ENCODE data around the gene TMEM88.

DNA sequence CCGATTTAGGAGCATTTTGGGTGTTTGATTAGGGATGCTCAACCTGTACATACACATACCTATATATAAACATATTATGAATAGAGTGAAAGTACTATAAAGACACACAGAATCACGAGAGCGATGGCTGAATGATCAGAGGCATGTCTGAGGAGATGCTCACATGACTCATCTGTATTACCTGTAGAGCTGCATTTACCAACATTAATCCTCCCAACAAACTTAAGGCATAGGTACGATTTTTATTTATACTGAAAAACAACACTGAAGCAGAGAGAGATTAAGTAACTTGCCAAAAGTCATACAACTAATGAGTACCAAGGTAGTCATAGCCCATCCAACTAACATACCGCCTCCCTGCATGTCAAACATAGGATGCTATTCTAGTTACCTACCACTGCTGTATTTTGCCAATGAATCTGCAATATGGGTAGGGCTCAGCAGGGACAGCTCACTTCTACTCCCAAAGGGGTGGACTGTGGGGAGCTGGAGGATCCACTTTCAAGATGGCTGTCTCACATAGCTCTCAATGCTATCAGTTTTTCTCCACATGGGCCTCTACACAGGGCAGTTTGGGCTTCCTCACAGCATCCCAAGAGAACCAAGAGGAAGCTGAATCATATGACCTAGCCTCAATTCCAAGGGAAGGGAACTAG lies 10.3 kb downstream of the TMEM88 start:
- TF ChIP-seq, protein P1, sequence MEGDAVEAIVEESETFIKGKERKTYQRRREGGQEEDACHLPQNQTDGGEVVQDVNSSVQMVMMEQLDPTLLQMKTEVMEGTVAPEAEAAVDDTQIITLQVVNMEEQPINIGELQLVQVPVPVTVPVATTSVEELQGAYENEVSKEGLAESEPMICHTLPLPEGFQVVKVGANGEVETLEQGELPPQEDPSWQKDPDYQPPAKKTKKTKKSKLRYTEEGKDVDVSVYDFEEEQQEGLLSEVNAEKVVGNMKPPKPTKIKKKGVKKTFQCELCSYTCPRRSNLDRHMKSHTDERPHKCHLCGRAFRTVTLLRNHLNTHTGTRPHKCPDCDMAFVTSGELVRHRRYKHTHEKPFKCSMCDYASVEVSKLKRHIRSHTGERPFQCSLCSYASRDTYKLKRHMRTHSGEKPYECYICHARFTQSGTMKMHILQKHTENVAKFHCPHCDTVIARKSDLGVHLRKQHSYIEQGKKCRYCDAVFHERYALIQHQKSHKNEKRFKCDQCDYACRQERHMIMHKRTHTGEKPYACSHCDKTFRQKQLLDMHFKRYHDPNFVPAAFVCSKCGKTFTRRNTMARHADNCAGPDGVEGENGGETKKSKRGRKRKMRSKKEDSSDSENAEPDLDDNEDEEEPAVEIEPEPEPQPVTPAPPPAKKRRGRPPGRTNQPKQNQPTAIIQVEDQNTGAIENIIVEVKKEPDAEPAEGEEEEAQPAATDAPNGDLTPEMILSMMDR (IDR thresholded peaks at IDR 0.05), result no peak
- TF ChIP-seq POLR2A (IDR thresholded peaks at IDR 0.05), result no peak

All from heart left ventricle (tissue), 13 donors.